ENCODE data around the gene CHAMP1.

Gene CHAMP1

GRCh38 chr13:114314074-114314912, at the start of gene CHAMP1:
TSS of gene CHAMP1 (plus strand) at chr13:114314503. CDS start at chr13:114323843, 9,340 bp downstream.
- DNase-seq, result peak; percentile 91

GRCh38 chr13:114264886-114265611, 49.3 kb upstream of the CHAMP1 start:
- no peak for DNase-seq

GRCh38 chr13:114266241-114266640, 48.1 kb upstream of the CHAMP1 start:
- no peak for DNase-seq

- no peak for DNase-seq
Measured at GRCh38 chr13:114268344-114269280, 45.7 kb upstream of the CHAMP1 start.

GRCh38 chr13:114269281-114269770, 45.0 kb upstream of the CHAMP1 start:
- DNase-seq, result no peak

GRCh38 chr13:114272977-114273376, 41.3 kb upstream of the CHAMP1 start:
- no peak for DNase-seq

- DNase-seq, result no peak
Measured at GRCh38 chr13:114275304-114275703, 39.0 kb upstream of the CHAMP1 start.

GRCh38 chr13:114279146-114279545, 35.2 kb upstream of the CHAMP1 start:
- no peak for DNase-seq

- DNase-seq, result no peak
Measured at GRCh38 chr13:114279758-114280355, 34.4 kb upstream of the CHAMP1 start.

- peak; percentile 91 for DNase-seq
Measured at GRCh38 chr13:114281351-114282040, 32.8 kb upstream of the CHAMP1 start, which contains the start of gene UPF3A. TSS of gene UPF3A (plus strand) at chr13:114281601. CDS start at chr13:114281640, 39 bp downstream.

GRCh38 chr13:114282041-114282670, 32.1 kb upstream of the CHAMP1 start:
- no peak for DNase-seq

GRCh38 chr13:114283576-114283975, 30.7 kb upstream of the CHAMP1 start:
- DNase-seq, result no peak

- DNase-seq, result no peak
Measured at GRCh38 chr13:114284680-114285079, 29.6 kb upstream of the CHAMP1 start.

- DNase-seq, result no peak
Measured at GRCh38 chr13:114285166-114285808, 29.0 kb upstream of the CHAMP1 start.

- no peak for DNase-seq
Measured at GRCh38 chr13:114286808-114287207, 27.5 kb upstream of the CHAMP1 start.

- DNase-seq, result no peak
Measured at GRCh38 chr13:114288157-114288591, 26.1 kb upstream of the CHAMP1 start.

GRCh38 chr13:114296448-114296847, 17.9 kb upstream of the CHAMP1 start:
- no peak for DNase-seq

GRCh38 chr13:114296902-114297301, 17.4 kb upstream of the CHAMP1 start:
- DNase-seq, result no peak

GRCh38 chr13:114298866-114299265, 15.4 kb upstream of the CHAMP1 start:
- peak; percentile 5 for DNase-seq

GRCh38 chr13:114299604-114300305, 14.5 kb upstream of the CHAMP1 start:
- no peak for DNase-seq

All from GOT3 (cell line).